ENCODE data around the gene ADRA2C. TPM values are rescaled to one million over a fixed set of nuclear protein-coding genes. Genes with fewer than 3 reads are reported as not detected.

The ADRA2C gene
- polyA plus RNA-seq, 10 donors: 1.2 to 2.4 (median 1.8) TPM

DNA sequence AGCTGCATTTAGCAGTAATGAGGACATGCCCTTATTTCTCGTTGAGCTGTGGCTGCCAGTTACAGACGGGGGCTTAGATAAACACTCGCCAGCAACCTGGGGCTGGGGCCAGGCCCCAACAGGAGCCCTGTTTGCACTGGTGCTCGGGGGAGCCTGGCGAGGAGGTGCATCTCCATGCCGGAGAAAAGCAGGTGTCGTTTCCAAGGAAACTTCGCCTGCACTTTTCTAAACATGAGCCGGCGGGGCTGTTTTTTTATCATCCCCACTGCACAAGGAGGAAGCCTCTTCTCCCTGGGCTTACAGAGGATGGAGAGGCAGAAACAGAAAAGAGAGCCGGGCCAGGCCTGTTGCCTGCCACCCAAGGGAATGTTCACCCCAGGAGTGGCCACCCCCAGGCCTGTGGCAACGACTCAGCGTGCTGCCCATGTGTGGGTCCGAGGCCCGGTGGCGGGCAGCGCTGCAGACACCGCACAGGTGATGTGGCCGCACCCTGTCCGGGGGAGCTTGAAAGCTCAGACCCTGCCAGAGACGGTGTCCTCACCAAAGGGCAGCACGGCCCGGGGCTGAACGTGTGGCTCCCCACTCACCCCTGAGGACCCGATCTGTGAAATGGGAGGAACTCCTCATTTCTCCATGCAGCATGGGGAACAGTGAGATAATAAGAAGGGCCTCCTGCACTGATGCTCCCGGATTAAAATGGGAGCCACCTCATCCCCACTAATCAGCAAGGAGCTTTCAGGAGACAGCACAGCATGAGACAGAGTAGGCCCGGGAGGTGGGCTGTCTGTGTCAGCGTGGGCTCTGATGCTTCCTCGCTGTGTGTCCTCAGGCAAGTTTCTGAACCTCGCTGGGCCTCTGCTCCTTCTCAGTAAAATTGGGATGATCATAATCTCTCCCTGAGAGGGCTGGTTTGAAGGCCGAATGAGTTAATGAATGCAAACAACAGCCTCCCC lies 33.8 kb upstream of the ADRA2C start:
- no peak for DNase-seq

DNA sequence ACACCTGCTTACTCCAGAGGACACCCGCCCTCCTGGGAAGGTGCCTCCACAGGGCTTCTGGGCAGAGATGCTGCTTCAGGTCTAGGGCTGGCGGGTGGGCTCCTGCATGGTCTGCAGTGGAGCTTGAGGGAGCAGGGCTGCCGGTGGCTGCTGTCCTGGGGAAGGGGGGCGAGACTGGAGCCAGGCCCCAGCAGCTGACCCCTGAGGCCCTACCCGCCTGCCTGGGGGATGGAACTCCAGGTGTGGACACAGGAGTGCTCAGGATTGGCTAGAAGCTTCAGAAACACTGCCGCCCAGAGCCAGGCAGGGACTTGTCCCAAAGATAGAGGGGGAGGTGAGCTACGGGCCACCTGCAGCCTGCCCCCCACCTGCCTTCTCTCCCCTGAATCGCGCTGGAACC lies 33.0 kb upstream of the ADRA2C start:
- no peak for DNase-seq

DNA sequence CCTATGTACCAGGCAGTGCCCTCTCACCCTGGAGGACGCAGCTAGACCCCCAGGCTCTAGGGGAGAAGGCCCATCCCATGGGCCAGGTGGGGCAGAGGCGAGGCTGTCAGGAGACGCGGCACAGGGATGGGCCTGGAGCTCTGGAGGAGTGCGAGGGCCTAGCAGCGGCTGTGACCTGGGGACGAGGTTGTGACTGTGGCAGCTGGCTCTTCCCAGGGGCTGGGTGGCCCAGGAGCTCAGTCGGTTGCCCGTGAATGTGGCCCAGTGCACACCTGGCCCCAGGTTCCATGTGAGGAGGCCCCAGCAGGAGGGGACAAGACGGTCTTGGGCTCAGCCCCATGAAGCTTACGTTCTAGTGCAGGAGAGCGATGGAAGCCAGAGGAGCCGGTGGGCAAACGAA lies 31.0 kb upstream of the ADRA2C start:
- no peak for DNase-seq

DNA sequence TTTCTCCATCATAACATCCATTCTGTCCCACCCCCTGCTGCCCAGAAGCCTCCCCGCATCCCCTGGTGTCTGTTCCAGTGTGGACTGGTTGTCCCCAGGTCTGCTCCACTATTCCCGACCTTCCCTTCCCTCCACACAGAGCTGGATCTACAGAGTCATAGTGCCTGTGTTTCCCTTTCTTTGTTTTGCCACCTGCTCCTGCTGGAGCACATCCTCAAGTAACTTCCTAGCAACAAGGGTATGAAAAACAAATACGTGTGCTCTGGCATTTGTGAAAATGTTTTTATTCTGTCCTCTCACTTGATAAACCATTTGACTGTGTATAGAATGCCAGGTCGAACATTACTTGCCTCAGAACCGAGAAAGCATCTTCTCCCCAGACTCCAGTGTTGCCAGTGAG lies 29.9 kb upstream of the ADRA2C start:
- DNase-seq: no peak

DNA sequence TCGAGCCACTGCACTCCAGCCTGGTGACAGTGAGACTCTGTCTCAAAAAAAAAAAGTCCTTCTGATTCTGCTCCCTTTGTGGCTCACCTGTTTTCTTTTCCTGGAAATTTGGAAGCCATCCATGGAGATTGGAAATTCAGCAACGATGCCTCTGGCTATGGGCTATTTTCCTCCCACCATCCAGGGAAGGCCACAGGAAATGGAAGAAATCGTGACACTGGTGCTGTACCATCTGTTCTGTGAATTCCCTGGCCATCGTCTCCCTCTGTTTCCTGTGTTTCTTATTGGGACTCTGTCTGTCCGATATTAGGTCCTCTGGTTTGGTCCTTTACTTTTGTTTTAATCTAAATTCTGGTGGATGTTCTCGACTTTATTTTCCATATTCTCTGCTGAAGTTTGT lies 29.4 kb upstream of the ADRA2C start:
- DNase-seq: no peak

DNA sequence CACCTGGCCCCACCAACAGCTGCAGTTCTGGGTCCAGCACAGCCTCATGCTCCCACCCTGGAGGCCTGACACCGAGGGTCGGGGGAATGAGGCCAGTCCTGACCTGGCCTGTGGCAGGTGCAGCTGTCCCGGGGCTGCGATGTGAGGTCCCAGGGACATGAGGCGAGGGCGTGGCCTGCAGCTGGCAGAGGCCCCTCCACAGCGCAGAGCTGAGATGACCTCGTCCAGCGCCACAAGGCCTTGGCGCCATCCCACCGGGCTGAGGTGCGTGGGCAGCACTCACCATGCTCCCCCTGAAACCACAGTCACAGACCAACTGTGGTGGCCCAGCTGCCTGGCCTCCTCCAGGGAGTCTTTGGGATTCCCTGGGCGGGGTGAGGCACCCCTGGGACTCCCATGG lies 26.6 kb upstream of the ADRA2C start:
- DNase-seq: no peak

DNA sequence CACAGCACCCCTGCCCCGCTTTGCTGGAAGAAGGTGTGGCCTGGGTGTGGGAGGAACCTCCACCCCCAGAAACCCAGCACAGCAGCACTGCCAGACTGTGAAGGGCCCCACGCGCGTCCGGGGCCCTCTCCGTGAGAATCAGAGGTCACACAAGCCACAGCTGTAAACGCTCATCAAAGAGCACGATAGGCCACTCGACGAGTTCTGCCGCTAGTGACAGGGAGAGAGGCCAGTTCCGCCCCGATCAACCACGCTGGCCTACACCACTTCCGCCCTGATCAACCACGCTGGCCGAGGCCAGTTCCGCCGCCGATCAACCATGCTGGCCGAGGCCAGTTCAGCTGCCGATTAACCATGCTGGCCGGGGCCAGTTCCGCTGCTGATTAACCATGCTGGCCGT lies 25.9 kb upstream of the ADRA2C start:
- DNase-seq: no peak

DNA sequence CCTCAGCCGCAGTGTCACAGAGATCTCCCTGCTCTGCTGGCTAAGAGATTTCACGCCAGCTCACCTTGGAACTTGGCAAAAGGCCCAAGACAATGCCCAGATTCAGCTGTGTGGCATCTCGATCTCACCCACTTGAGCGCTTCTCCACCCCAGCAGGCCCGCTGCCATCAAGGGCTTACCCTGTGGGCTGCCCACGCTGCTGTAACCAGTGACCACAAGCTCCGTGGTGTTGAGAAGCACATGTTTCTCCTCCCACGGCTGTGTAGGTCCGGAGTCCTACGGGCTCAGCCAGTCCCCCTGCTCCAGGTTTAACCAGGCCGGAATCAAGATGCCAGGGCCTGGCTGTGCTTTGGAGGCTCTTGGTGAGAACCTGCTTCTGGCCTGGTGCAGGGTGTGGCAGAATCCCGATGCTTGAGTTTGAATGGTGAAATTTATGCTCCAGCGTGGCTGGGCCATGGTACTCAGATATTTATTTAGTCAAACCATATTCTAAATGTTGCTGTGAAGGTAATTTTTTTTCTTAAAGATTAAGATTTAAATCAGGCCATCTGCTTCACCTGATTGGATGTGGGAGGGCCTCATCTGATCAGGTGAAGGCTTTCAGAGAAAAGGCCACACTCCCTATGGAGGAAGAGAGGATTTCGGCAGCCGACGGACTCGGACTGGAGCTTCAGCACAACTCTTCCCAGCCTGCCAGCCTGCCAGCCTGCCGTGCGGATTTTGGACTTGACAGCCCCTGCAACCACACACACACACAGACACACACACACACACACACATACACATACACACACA lies 24.8 kb upstream of the ADRA2C start:
- no peak for DNase-seq

DNA sequence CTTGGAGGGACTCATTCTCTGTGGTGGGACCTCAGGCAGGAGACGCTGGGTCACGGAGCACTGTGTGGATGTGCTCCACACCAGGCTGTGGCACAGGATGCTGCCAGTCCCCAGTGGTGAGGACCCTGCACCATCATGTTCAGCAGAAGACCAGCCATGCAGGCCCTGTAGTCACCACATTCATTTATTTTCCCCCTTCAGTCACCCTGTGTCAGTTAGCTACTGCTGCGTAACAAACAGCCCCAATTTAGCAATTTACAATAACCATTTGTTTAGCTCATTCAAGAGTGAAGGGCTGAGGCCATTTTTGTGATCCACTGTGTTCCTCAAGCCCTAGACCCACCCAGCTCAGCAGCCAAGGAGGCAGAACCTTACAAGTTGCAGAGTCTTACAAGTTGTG lies 23.6 kb upstream of the ADRA2C start:
- no peak for DNase-seq

DNA sequence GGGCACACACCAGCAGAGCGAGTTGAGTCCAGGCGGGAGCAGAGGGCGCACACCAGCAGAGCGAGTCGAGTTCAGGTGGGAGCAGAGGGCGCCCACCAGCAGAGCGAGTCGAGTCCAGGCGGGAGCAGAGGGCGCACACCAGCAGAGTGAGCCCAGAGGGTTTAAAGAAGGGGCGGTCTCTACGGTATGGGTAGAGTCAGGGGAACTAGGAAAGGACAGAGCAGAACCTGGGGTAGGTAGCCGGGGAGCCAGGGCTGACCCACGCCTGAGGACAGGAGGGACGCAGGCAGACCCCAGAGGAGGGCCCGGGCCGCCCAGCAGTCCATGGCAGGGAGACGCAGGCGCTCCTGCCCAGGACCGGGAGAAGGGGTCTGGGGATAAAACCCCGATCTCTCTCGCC lies 22.0 kb upstream of the ADRA2C start:
- DNase-seq: no peak

DNA sequence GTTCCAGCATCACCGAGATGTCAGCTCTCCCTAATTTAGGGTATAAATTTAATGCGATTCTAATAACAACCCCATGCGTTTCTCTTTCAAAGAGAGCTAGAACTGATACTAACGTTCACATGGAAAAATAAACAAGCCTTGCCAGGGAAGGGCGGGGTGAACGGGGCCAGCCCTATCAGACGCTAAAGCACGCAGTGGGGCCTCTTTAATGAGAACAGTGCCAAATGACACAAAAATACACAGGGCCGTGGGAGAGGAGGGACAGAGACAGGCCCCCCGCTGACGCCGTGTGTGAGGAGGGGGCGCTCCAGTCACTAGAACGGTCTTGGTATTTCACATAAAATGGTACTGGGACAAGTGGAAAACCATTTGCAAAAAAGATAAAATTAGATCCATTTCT lies 21.3 kb upstream of the ADRA2C start:
- no peak for DNase-seq

DNA sequence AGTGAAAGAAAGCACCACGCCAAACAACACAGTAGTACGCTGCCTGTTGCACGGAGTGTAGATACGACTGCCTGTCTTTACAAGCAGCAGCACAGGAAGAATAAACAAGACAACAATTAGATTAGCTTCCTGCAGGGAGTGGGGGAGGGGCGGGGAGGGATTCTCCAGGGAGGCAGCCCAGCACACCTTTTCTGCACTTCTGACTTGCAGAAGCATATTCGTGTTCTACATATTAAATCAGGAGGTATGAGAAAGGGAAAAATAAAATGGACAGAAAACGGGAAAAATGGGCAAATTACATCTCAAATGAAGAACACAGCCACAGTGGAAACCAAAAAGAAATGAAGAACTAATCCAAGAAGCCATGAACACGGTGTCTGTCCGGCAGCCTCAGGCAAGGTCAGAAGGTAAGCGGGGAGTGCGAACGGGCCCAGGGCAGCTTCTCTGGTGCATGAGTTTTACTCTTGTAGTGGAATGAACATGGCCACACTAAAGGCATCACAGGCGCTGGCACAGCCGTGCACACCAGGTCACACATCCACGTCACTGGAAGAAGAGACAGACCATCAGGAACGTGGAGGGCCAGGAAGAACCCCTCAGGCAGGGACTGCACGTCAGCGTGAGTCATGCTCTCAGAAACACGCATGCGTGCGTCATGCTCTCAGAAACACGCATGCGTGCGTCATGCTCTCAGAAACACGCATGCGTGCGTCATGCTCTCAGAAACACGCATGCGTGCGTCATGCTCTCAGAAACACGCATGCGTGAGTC lies 20.1 kb upstream of the ADRA2C start:
- DNase-seq: no peak

DNA sequence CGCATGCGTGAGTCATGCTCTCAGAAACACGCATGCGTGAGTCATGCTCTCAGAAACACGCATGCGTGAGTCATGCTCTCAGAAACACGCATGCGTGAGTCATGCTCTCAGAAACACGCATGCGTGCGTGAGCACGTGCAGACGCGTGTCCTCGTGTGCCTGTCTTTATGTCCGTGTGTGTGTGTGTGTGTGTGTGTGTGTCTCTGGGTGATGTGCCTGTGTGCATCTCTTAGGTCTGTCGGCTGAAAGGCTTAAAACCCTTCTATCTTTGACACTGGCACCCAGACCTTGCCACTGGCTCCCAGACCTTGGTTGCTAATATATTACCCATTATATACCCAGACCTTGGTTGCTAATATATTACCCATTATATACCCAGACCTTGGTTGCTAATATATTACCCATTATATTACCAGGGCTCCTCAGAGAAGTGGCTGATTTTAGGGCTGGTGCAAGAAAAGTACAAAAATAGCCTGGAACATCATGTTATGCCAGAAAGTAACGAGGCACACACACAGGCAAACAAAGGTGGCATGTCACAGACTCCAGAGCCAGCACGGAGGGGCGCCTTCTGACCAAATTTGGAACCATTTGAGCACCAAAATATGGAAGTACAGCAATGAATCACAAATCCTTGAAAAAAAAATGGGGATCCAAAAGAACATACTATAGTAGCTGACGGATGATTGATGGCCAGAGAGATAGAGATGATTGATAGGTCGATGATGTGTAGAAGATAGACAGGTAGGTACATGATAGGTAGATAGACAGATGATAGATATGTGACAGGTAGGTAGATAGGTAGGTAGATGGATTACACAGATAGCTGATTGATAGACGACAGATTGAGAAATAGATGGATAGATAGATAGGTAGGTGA lies 19.2 kb upstream of the ADRA2C start:
- DNase-seq: no peak

DNA sequence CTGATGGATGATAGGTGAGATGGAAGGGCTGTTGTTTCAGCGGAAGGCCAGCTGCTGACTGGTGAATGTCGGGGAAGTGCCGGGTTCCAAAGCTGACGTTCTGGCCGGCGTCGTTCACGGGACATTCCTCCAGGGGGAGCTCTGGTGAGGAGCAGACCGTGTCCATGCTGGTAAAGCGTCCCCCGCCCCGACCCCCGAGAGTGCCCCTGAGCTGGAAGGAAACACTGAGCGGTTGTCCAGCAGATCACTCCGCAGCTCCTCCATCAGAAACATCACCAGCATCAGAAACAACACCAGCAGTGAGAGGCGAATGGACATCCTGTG lies 18.6 kb upstream of the ADRA2C start:
- DNase-seq: no peak

DNA sequence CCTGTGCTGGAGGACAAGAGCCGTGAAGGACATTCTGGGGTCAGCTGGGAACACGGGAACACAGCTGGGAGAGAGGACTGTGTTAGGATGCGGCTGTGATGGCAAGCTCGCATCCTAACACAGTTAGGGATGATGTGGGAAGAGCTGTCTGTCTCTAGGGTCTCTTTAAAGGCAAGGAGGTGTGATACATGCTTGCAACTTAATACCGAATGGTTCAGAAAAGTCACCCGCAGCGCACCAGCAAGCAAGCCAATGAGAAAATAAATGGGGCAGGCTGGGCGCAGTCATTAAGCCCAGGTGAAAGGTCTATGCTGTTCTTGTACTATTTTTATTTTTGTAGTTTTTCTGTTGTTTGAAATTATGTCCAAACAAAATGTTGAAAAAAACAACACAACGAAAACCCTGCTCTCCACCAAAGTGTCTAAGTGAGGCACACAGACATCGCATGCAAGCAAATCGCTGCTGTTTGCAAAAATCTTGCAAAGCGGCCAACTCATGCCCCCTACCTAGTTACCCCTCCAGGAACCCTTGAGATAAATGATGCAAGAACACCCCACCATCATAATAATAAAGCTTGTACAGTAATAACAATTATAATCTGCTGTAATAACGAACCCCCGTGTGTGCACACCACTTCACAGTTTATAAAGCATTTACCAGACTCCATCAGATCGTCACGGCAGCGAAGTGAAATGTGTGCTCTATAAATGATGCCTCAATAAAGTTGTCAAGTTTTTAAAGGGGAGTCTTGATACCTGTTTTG lies 17.9 kb upstream of the ADRA2C start:
- no peak for DNase-seq

DNA sequence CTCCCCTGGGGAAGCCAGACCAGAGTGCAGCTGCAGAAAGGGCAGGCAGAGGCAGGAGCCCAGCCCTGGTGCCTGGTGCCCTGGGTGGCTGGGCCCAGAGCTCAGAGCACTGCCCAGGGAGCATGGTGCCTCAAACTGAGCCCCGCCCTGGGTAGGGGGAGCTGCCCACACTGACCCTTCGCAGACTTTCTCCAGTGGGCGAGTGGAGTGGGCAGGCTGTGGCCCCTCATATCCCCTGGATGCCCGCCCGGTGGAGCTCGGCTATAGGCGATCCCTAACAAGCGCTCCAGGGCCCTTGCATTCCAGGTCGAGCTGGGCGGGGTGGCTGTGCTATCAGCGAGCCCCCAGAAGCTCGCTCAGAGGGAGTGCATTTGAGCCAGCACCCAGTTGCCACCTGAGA lies 17.1 kb upstream of the ADRA2C start:
- DNase-seq: no peak

DNA sequence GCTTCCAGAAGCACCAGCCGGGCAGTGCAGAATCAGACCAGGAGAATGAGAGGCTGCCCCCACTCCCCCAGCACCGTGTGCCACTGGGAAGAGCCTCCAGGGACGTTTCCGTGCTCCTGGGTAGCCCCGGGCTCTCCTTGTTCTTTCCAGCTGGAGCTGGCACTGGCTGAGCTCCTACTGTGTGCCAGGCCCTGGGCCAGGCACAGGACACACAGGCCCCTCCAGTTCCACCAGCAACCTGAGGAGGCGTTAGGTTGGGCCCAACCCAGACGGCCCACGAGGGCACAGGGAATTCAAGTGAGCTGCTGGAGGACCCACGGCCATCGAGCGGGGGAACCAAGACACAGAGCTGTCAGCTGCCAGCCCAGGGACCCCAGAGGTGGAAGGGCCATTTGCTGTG lies 15.9 kb upstream of the ADRA2C start:
- no peak for DNase-seq

DNA sequence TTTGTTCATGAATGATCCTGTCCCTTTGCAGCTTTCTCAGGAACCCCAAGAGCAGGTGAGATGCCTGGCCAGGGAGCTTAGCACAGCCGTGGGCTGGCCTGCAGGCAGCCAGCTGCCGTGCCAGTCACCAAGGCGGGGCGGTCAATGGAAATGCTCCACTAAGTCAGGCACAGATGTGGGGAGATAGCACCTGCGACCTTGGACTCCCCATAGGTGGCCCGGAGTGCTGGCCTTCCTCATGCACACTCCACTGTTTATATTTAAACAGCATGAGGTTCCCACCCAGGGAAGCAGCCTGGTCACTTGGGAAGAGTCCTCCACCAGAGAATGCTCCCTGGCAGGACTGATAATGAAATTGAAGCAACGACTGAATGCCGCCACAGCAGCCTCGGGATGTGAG lies 14.2 kb upstream of the ADRA2C start:
- no peak for DNase-seq

DNA sequence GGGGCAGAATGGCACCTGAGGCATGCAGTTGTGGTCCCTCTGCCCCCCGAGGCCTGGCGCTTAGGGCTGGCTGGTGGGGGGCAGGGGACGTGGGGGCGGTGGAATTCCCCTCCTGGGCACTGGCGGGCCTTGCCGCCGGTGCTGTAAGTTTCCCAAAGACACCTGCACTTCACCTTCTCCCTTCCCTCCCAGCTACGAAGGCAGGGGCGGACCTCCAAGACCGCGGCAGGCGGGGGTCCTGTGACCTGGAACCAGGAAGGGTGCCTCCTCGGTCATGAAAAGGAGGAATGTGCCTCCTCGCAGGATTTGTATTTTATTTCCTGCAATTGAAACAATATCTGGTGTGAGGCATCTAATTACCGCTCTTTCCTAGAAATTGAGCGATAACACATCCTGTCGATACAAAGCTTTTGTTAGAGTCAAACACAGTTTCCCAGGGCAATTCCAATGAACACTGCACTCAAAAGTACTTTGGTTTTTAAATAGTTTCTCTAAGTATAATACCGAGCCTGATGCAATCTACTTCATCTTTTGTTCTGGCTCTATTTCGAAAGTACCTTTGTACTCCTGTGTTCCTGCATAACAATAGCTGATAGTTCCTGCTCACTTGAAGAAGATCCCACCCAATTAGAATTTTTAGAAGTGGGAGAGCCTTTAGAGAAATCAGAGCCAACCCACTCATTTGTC lies 12.3 kb upstream of the ADRA2C start:
- DNase-seq: no peak
